ENCODE results near the gene TRAPPC10. TPM values are rescaled to one million over a fixed set of nuclear protein-coding genes. Genes with fewer than 3 reads are reported as not detected.
A peak's percentile ranks its signal among the peaks of the same experiment; 100 is the strongest.

TRAPPC10 gene
- total RNA-seq, 1 experiment from 2014 or later, result 32.9 TPM

DNA sequence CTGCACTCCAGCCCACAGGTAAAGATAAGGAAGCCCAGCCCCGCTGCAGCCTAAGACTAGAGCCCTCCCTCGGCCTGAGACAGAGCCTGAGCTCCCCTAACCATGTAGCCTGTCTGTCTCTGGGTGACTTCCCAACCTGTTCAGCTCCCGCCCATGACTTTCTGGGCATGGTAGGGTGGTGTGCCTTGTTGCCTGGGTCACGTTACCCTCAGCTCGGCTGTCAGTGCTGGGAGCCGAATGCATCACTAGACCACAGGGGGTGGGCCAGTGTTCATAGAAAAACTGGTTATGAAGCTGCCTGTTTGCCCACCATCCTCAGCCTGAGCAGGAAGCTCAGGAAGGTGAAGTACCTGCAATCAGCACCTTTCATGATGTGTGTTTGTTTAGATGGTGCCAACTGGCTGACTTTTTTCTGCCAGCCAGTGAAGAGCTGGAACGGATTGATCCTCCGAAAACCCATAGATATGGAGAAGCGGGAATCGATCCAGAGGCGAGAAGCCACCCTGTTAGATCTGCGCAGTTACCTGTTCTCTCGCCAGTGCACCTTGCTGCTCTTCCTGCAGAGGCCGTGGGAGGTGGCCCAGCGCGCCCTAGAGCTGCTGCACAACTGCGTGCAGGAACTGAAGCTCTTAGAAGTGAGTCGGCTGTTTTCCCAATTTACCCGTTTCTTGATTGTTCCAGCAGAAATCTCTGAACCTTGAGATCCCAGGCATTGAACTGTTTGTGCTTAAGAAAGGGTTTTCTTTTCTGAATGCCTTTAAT, 51.2 kb downstream of the TRAPPC10 start:
- H3K27ac Mint-ChIP-seq, result peak overlapping the region; percentile 50 to 80 (median 73); a peak in 4 of 7 replicates

More for the DNA sequence above, 51.2 kb downstream of the TRAPPC10 start:
- no peak overlapping the region for H3K27ac ChIP-seq (ENCODE audit: insufficient read length, low read depth, low read length)
- no peaks in the 10 kb centered on the region for H3K4me1 ChIP-seq (ENCODE audit: insufficient read depth, low read length)
- no peak overlapping the region for H3T11ph ChIP-seq (ENCODE audit: low read length)
- H3K4me2 ChIP-seq (ENCODE audit: insufficient read depth, insufficient read length, low read length), result no peak overlapping the region
- no peaks in the 10 kb centered on the region; the same call in 1 of the 2 replicates for H3K27me3 Mint-ChIP-seq (ENCODE audit: low read depth)
- no peak overlapping the region for H2AFZ ChIP-seq (ENCODE audit: low read length)
- no peaks in the 10 kb centered on the region for H3K23me2 ChIP-seq (ENCODE audit: insufficient read length, low read depth, low read length, poor library complexity, severe bottlenecking)
- no peak overlapping the region for H2BK15ac ChIP-seq (ENCODE audit: low read depth, low read length)
- peaks cover 10 to 13% of the 10 kb centered on the region in 2 experiments for H3K4me1 Mint-ChIP-seq
- peaks cover 13 to 52% (median 39%) of the 10 kb centered on the region in 3 experiments; a peak in 6 of 7 replicates for H3K36me3 Mint-ChIP-seq (ENCODE audit: insufficient read depth in 1 of 3, low read depth in 3 of 3)
- TF ChIP-seq CTCF (conservative IDR thresholded peaks at IDR 0.05), result no peak
- no peak overlapping the region for H2BK12ac ChIP-seq (ENCODE audit: insufficient read length, low read depth, low read length)
- no peak overlapping the region for H2AK5ac ChIP-seq (ENCODE audit: insufficient read length, low read length)
- H3K14ac ChIP-seq (ENCODE audit: insufficient read depth, low read length), result no peak overlapping the region
- H3K23ac ChIP-seq (ENCODE audit: insufficient read length, low read depth, low read length), result no peak overlapping the region
- no peaks in the 10 kb centered on the region for H3K9me3 ChIP-seq (ENCODE audit: control insufficient read depth, low read depth, low read length)
- no peak overlapping the region for H4K5ac ChIP-seq (ENCODE audit: insufficient read length, low read depth, low read length)
- H3K4ac ChIP-seq (ENCODE audit: low read depth, low read length), result no peak overlapping the region
- H3K79me1 ChIP-seq (ENCODE audit: insufficient read depth, low read depth, low read length, poor library complexity, severe bottlenecking), result no peaks in the 10 kb centered on the region
- H3K4me3 Mint-ChIP-seq, result no peak overlapping the region
- H2BK5ac ChIP-seq (ENCODE audit: insufficient read length, low read length), result no peak overlapping the region
- no peaks in the 10 kb centered on the region for H3K9me3 Mint-ChIP-seq
- H3K18ac ChIP-seq (ENCODE audit: insufficient read length, low read depth, low read length), result no peak overlapping the region
- H3K27me3 ChIP-seq (ENCODE audit: insufficient read depth, low read length), result no peaks in the 10 kb centered on the region
- H3K9ac ChIP-seq (ENCODE audit: extremely low read depth, insufficient read length, low read length), result no peak overlapping the region
- H4K8ac ChIP-seq (replicated peaks; ENCODE audit: insufficient read length, low read depth, low read length), result no peak overlapping the region
- no CpG with 5 or more reads among the region's 19 CpGs for WGBS (ENCODE audit: extremely low coverage, insufficient read length, low lambda C conversion rate)
- no peak overlapping the region for H3K56ac ChIP-seq (ENCODE audit: insufficient read length, low read depth, low read length)
- H3K79me2 ChIP-seq (ENCODE audit: insufficient read depth, low read length), result no peaks in the 10 kb centered on the region
- H4K20me1 ChIP-seq (ENCODE audit: control insufficient read depth, insufficient read depth, insufficient read length), result no peaks in the 10 kb centered on the region
- no peak for DNase-seq
- H2BK120ac ChIP-seq (ENCODE audit: low read depth, low read length, poor library complexity, severe bottlenecking), result no peak overlapping the region
- no peak overlapping the region for H2BK20ac ChIP-seq (ENCODE audit: low read depth, low read length, poor library complexity, severe bottlenecking)
- no peak overlapping the region for H4K91ac ChIP-seq (ENCODE audit: insufficient read length, low read depth, low read length)

Data from H9 (cell line).